Brain microvascular endothelial cell (primary cell): ENCODE results near the gene SLC18A2.

Source experiments
- DNase-seq: peaks from one replicate; pipeline ENCODE4 v3.0.0-alpha.2; 2020
- H3K27ac ChIP-seq: fragments of 250-450 bp; sonication (Bioruptor Pico); 2 replicates; pipeline ENCODE4 v1.5.1; 2020; ENCODE audit warnings: mild to moderate bottlenecking, moderate library complexity
- H3K27me3 ChIP-seq: fragments of 250-450 bp; sonication (Bioruptor Pico); replicated peaks from 2 replicates; pipeline ENCODE4 v1.5.1; 2020; ENCODE audit warnings: mild to moderate bottlenecking
- H3K36me3 ChIP-seq: fragments of 250-450 bp; sonication (Bioruptor Pico); replicated peaks from 2 replicates; pipeline ENCODE4 v1.5.1; 2020; ENCODE audit warnings: mild to moderate bottlenecking
- H3K4me3 ChIP-seq: 2 replicates; pipeline ENCODE4 v1.5.1; 2011; ENCODE audit warnings: low read depth, mild to moderate bottlenecking, control low read depth, low read length, moderate library complexity
- CTCF ChIP-seq: IDR thresholded peaks from 2 replicates; pipeline ENCODE4 v1.5.1; 2011; ENCODE audit warnings: low read depth, mild to moderate bottlenecking, moderate library complexity, low read length, control low read depth, inconsistent platforms; ENCODE audit errors: missing control alignments
- in situ Hi-C: cut with HindIII; loops from 2 replicates; pipeline ENCODE4 v1.10.0; 2017; ENCODE audit warnings: low sequenced_read_pairs, low pct_ligation_motif_present

SLC18A2 gene

GRCh38 chr10:117255835-117256460, 15.0 kb downstream of the SLC18A2 start:
- no peak for DNase-seq
- in situ Hi-C loops, result no loop called here
- Histone ChIP-seq H3K27me3 (peaks cover 4% of the 10 kb centered on the region), H3K4me3 (no peak overlapping the region), H3K36me3 (no peaks in the 10 kb centered on the region), H3K27ac (no peak overlapping the region)
- no peak for TF ChIP-seq CTCF

- TF ChIP-seq CTCF, result no peak
Measured at GRCh38 chr10:117256910-117257309, 16.0 kb downstream of the SLC18A2 start.

GRCh38 chr10:117257721-117258120, 16.8 kb downstream of the SLC18A2 start:
- Histone ChIP-seq H3K27ac (no peak overlapping the region), H3K36me3 (no peaks in the 10 kb centered on the region), H3K4me3 (no peak overlapping the region), H3K27me3 (peaks cover 4% of the 10 kb centered on the region)
- TF ChIP-seq CTCF, result no peak
- DNase-seq, result no peak
- in situ Hi-C loops, result no loop called here

More at GRCh38 chr10:117256910-117257309, 16.0 kb downstream of the SLC18A2 start:
- H3K4me3 ChIP-seq, result no peak overlapping the region
- H3K27ac ChIP-seq, result no peak overlapping the region
- in situ Hi-C loops, result no loop called here
- peaks cover 4% of the 10 kb centered on the region for H3K27me3 ChIP-seq
- DNase-seq, result no peak
- H3K36me3 ChIP-seq, result no peaks in the 10 kb centered on the region

- Histone ChIP-seq H3K27me3 (peaks cover 4% of the 10 kb centered on the region), H3K36me3 (no peaks in the 10 kb centered on the region), H3K27ac (no peak overlapping the region), H3K4me3 (no peak overlapping the region)
- no peak for TF ChIP-seq CTCF
- in situ Hi-C loops, result no loop called here
- no peak for DNase-seq
Measured at GRCh38 chr10:117259279-117259678, 18.4 kb downstream of the SLC18A2 start.

- no peak for TF ChIP-seq CTCF
- H3K27me3 ChIP-seq, result peaks cover 4% of the 10 kb centered on the region
- H3K27ac ChIP-seq, result no peak overlapping the region
- H3K36me3 ChIP-seq, result no peaks in the 10 kb centered on the region
- in situ Hi-C loops, result no loop called here
- DNase-seq, result no peak
- H3K4me3 ChIP-seq, result no peak overlapping the region
Measured at GRCh38 chr10:117260084-117260483, 19.2 kb downstream of the SLC18A2 start.

GRCh38 chr10:117261501-117261900, 20.6 kb downstream of the SLC18A2 start:
- no peak for DNase-seq
- Histone ChIP-seq H3K36me3 (no peaks in the 10 kb centered on the region), H3K4me3 (no peak overlapping the region), H3K27me3 (peaks cover 4% of the 10 kb centered on the region), H3K27ac (no peak overlapping the region)
- TF ChIP-seq CTCF, result no peak
- in situ Hi-C loops, result no loop called here
